GM12865 (cell line): ENCODE data around the gene FARS2.

Source experiments
- DNase-seq: peaks from one replicate; pipeline ENCODE4 v3.0.0; 2010; ENCODE audit warnings: low read depth
- H3K4me3 ChIP-seq: 2 replicates; pipeline ENCODE4 v1.5.1; 2011; ENCODE audit warnings: mild to moderate bottlenecking, low read depth, low read length, control low read depth
- CTCF ChIP-seq: IDR thresholded peaks from 2 replicates; pipeline ENCODE4 v1.5.1; 2011; ENCODE audit warnings: low read length, control low read depth, low read depth, inconsistent platforms; ENCODE audit not compliant: insufficient read depth; ENCODE audit errors: missing control alignments

Gene FARS2

GRCh38 chr6:5521322-5521721 is 260.0 kb downstream of the FARS2 start:
- no peak for DNase-seq
- no peak for TF ChIP-seq CTCF
- H3K4me3 ChIP-seq = no peak overlapping the region

- TF ChIP-seq CTCF = no peak
- DNase-seq = peak; percentile 32
- H3K4me3 ChIP-seq = no peak overlapping the region
These were observed 260.8 kb downstream of the FARS2 start for GRCh38 chr6:5522147-5522546.

GRCh38 chr6:5524110-5524509 is 262.8 kb downstream of the FARS2 start:
- H3K4me3 ChIP-seq = no peak overlapping the region
- no peak for TF ChIP-seq CTCF
- DNase-seq = no peak

GRCh38 chr6:5525209-5525608 is 263.9 kb downstream of the FARS2 start:
- TF ChIP-seq CTCF = no peak
- no peak for DNase-seq

GRCh38 chr6:5529015-5529414 is 267.7 kb downstream of the FARS2 start:
- DNase-seq = no peak
- H3K4me3 ChIP-seq = no peak overlapping the region
- no peak for TF ChIP-seq CTCF

More at GRCh38 chr6:5525209-5525608, 263.9 kb downstream of the FARS2 start:
- H3K4me3 ChIP-seq = no peak overlapping the region

- H3K4me3 ChIP-seq = no peak overlapping the region
- TF ChIP-seq CTCF = no peak
- no peak for DNase-seq
These were observed 268.4 kb downstream of the FARS2 start for GRCh38 chr6:5529733-5530132.

GRCh38 chr6:5531161-5531560 is 269.8 kb downstream of the FARS2 start:
- no peak overlapping the region for H3K4me3 ChIP-seq
- DNase-seq = no peak
- TF ChIP-seq CTCF = no peak
